Measurements from ENCODE around the gene TBC1D10B. TPM values are rescaled to one million over a fixed set of nuclear protein-coding genes. Genes with fewer than 3 reads are reported as not detected.

Gene TBC1D10B
- total RNA-seq, 4 donors from 2014 or later = 26.6 to 38.1 (median 33.5) TPM

DNA sequence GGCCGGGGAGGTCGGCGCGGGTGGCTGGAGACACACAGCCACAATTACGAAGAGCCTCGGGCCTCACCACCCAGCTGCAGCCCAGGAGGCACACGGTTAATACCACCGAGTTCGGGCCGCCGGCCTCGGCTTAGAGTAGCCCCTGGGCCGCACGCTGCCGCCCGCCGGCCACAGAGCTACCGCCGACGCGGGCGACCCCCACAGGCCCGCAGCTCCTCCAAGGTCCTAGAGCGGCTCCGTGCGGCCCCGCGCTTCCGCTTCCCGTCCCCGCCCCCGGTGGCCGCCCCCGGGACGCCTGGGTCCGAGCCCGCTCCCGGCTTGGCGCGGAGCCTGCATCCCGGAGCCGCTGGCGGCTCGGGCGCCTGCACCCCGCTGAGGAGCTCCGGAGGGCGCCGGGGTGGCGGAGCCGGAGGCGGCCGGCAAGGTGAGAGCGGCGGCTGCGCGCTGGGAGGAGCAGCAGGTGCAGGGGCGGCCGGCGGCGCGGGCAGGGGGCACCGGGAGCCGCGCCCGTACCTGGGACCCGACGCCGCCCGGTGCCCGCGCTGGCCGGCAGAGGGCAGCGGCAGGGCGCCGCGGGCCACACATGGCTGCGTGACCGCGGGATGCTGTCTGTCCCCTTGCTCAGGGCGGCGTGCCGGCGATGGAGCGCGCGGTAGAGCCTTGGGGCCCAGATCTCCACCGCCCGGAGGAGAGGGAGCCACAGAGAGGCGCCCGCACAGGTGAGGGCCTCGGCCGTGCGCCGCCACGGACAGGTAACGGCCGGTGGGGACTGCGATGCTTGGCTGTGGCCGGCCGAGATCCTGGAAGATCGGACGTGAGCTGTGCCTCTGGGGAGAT, 25.1 kb upstream of the TBC1D10B start, which contains the start of gene ZNF48:
ZNF48 (plus strand) TSS at position 266 of the 837 bp plus-strand sequence; CDS start at position 641, 375 bp downstream.
- Histone ChIP-seq H3K36me3 (peaks cover 10 to 11% of the 10 kb centered on the region in 2 donors), H3K9me3 (no peaks in the 10 kb centered on the region), H3K4me1 (peaks cover 5 to 28% of the 10 kb centered on the region in 2 donors), H3K27ac (peak within 1 kb of the TSS; percentile 33 to 69 (median 53)), H3K4me3 (replicated peaks in 1 of 3) (peak within 1 kb of the TSS; percentile 57 to 88 (median 87)), H3K27me3 (no peaks in the 10 kb centered on the region)
- DNase-seq = peak; percentile 88 to 89
- 0 to 2% methylated on average over 1 to 10 of the region's 103 CpGs for WGBS, 2 donors
- intact Hi-C loops (cut with DNase I) = no loop called here
- peak in 1 of 2 donors; percentile 51 for TF ChIP-seq POLR2A (IDR thresholded peaks at IDR 0.05)
- TF ChIP-seq, protein P1, sequence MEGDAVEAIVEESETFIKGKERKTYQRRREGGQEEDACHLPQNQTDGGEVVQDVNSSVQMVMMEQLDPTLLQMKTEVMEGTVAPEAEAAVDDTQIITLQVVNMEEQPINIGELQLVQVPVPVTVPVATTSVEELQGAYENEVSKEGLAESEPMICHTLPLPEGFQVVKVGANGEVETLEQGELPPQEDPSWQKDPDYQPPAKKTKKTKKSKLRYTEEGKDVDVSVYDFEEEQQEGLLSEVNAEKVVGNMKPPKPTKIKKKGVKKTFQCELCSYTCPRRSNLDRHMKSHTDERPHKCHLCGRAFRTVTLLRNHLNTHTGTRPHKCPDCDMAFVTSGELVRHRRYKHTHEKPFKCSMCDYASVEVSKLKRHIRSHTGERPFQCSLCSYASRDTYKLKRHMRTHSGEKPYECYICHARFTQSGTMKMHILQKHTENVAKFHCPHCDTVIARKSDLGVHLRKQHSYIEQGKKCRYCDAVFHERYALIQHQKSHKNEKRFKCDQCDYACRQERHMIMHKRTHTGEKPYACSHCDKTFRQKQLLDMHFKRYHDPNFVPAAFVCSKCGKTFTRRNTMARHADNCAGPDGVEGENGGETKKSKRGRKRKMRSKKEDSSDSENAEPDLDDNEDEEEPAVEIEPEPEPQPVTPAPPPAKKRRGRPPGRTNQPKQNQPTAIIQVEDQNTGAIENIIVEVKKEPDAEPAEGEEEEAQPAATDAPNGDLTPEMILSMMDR (IDR thresholded peaks at IDR 0.05) = peak in 3 of 6 experiments; percentile 41 to 63 (median 58)

DNA sequence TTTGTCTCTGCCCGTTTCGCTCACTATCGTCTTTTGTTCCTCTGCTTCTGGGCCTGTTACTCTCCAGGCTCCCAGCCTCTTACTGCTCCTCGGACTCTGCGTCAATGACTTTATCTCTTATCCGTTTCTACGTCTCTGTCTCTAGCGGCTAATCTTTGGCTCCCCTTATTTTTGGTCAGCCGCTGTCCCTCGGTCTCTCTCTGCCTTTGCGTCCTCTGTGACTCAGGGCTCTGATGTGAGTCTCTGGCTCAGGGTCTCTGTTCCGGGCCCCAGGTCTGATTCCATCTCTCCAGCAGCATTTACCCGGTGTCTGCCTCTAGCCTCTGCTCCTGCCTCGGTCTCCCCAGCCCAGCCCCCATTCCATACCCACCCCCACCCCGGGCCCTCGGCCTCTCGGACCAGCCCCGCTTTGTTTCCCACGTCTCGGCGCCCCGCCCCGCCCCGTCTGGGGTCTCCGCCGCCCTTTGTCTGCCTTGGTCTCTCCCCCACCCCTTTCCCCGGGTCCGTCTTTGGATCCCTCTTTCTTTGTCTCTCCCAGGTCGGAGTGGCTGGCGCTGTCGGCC, 24.4 kb upstream of the TBC1D10B start:
- Histone ChIP-seq H3K36me3 (peaks cover 10 to 11% of the 10 kb centered on the region in 2 donors), H3K9me3 (no peaks in the 10 kb centered on the region), H3K4me3 (replicated peaks in 1 of 3) (peak overlapping the region; percentile 57 to 88 (median 87)), H3K4me1 (peaks cover 5 to 23% of the 10 kb centered on the region in 2 donors), H3K27me3 (no peaks in the 10 kb centered on the region), H3K27ac (peak overlapping the region; percentile 33 to 69 (median 53))
- DNase-seq = no peak
- intact Hi-C loops (cut with DNase I) = no loop called here
- TF ChIP-seq POLR2A (IDR thresholded peaks at IDR 0.05) = no peak
- TF ChIP-seq, protein P1 (IDR thresholded peaks at IDR 0.05) = no peak
- 6 to 10% methylated on average over 28 to 30 of the region's 31 CpGs for WGBS, 2 donors

DNA sequence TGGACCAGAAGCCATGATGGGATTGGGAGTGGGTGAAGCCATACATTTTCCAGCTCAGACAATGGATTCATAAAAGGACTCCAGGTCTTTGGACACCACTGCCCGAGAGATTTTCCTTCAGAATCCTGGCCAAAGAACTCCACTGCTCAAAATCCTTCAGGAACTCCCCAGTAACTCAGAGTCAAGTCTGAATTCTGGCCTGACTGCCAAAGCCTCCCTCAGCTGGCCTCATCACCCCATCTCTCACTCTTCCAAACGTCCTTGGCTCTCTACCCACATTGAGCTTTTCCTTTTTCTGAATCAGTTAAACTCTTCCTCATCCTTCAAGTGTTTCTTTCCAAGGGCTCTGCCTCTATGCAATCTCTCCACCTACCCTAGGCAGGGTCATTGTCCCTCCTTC, 13.2 kb upstream of the TBC1D10B start:
- H3K36me3 ChIP-seq = no peaks in the 10 kb centered on the region
- peaks cover 4 to 5% of the 10 kb centered on the region in 2 donors for H3K4me1 ChIP-seq
- H3K27me3 ChIP-seq = no peaks in the 10 kb centered on the region
- 48 to 49% methylated on average over 2 of the region's 2 CpGs for WGBS, 2 donors
- H3K27ac ChIP-seq = no peak overlapping the region
- H3K4me3 ChIP-seq (replicated peaks in 1 of 3) = no peak overlapping the region
- TF ChIP-seq, protein P1 (IDR thresholded peaks at IDR 0.05) = no peak
- no peak for TF ChIP-seq POLR2A (IDR thresholded peaks at IDR 0.05)
- H3K9me3 ChIP-seq = no peaks in the 10 kb centered on the region
- intact Hi-C loops (cut with DNase I) = no loop called here
- no peak for DNase-seq

DNA sequence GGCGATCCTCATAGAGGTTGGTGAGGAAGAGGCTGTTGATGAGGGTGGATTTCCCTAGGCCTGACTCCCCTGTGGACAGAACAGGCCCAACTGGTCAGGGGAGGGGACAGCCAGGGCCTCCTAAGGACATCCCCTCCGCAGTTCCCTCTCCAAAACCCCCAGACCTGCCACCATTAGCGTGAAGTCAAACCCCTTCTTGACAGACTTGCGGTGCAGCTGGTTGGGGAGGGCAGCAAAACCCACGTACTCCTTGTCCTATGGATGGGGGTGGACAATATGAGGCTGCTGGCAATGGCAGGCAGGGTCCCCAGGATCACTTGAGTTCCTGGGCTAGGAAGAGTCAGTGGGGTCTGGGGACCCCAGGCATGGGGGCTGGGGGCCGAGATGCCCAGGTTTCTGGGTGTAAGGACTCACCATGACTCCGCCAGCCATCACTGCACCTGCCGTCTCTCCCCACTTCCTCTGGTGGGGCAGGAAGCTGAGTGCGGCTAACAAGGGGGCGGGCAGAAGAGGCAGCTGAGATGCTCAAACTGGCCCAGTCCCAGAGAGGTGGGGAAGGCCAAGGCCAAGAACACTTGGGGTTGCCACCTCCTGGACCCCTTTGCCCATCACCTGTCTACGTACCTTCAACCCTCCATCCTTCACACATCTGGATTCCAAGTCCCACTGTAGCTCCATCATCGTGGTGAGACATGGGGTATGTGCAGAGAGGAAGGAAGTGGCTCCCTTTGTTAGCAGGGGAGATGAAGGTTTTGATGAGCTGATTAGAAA, 12.0 kb upstream of the TBC1D10B start, which contains the start of gene SEPTIN1:
SEPTIN1 (minus strand) TSS at position 451 of the 771 bp plus-strand sequence; CDS start at position 432, 19 bp downstream.
- intact Hi-C loops (cut with DNase I) = no loop called here
- no peak for TF ChIP-seq POLR2A (IDR thresholded peaks at IDR 0.05)
- TF ChIP-seq, protein P1 (IDR thresholded peaks at IDR 0.05) = no peak
- H3K4me1 ChIP-seq = peaks cover 6 to 7% of the 10 kb centered on the region in 2 donors
- no peaks in the 10 kb centered on the region for H3K9me3 ChIP-seq
- H3K4me3 ChIP-seq (replicated peaks in 1 of 3) = no peak within 1 kb of the TSS
- no peak within 1 kb of the TSS for H3K27ac ChIP-seq
- no peak for DNase-seq
- 66 to 69% methylated on average over 7 to 12 of the region's 12 CpGs for WGBS, 2 donors
- no peaks in the 10 kb centered on the region for H3K36me3 ChIP-seq
- no peaks in the 10 kb centered on the region for H3K27me3 ChIP-seq
